HEK293 (cell line): ENCODE results near the gene CCDC146.

Experiments used
- CTCF ChIA-PET: fragments of 350-600 bp; formaldehyde crosslinking; extraction: SDS; loops from one replicate; lab custom pipeline; 2021; ENCODE audit warnings: antibody characterized with exemption; lab: Yijun Ruan, JAX
- POLR2A ChIA-PET: fragments of 300-600 bp; formaldehyde crosslinking; extraction: SDS; loops from one replicate; lab custom pipeline; 2020; ENCODE audit warnings: antibody characterized with exemption, inconsistent platforms; lab: Yijun Ruan, JAX
- H3K27ac ChIP-seq: fragments of 200-500 bp; sonication (Bioruptor generic); 2 replicates; pipeline ENCODE4 v1.5.1; 2014; ENCODE audit warnings: low read depth, low read length, control low read depth, inconsistent platforms; ENCODE audit errors: extremely low read depth
- H3K36me3 ChIP-seq, 2 experiments: fragments of 200-500 bp in 1 of 2; sonication (Bioruptor generic) in 1 of 2; 1 replicate in 1 of 2; 2 replicates in 1 of 2; pipeline ENCODE4 v1.5.1; 2014 to 2017; ENCODE audit warnings: inconsistent platforms in 2 of 2, low read length in 2 of 2; ENCODE audit not compliant: control insufficient read depth in 2 of 2, insufficient read depth in 1 of 2
- H3K4me1 ChIP-seq: fragments of 200-500 bp; sonication (Bioruptor generic); 2 replicates; pipeline ENCODE4 v1.5.1; 2014; ENCODE audit warnings: mild to moderate bottlenecking, low read length, inconsistent platforms; ENCODE audit not compliant: control insufficient read depth, insufficient read depth
- H3K4me3 ChIP-seq: 2 replicates; pipeline ENCODE4 v1.5.1; 2011; ENCODE audit warnings: low read depth, mild to moderate bottlenecking, control low read depth, low read length, moderate library complexity
- H3K9me3 ChIP-seq: fragments of 200-500 bp; sonication (Bioruptor generic); 2 replicates; pipeline ENCODE4 v1.5.1; 2014; ENCODE audit warnings: low read depth, low read length, inconsistent platforms; ENCODE audit not compliant: control insufficient read depth, insufficient read depth
- ATF2 ChIP-seq: fragments of 450-650 bp; formaldehyde crosslinking; IDR thresholded peaks from 2 replicates; pipeline ENCODE4 v1.5.1; 2016; ENCODE audit warnings: missing biosample characterization, missing genetic modification characterization, low read depth
- IKZF3 ChIP-seq: fragments of 450-650 bp; IDR thresholded peaks from 2 replicates; pipeline ENCODE4 v1.5.0; 2018; ENCODE audit warnings: missing biosample characterization, mild to moderate bottlenecking, missing genetic modification characterization, moderate library complexity
- KLF7 ChIP-seq: fragments of 450-650 bp; formaldehyde crosslinking; IDR thresholded peaks from 2 replicates; pipeline ENCODE4 v1.5.1; 2016; ENCODE audit warnings: missing biosample characterization, missing genetic modification characterization, borderline replicate concordance
- MYNN ChIP-seq: fragments of 450-650 bp; formaldehyde crosslinking; IDR thresholded peaks from 2 replicates; pipeline ENCODE4 v1.5.1; 2016; ENCODE audit warnings: missing biosample characterization, missing genetic modification characterization, borderline replicate concordance
- OVOL3 ChIP-seq: fragments of 450-650 bp; formaldehyde crosslinking; IDR thresholded peaks from 2 replicates; pipeline ENCODE4 v1.5.1; 2016; ENCODE audit warnings: missing biosample characterization, missing genetic modification characterization
- WT1 ChIP-seq: fragments of 450-650 bp; formaldehyde crosslinking; IDR thresholded peaks from 2 replicates; pipeline ENCODE4 v1.5.1; 2016; ENCODE audit warnings: missing biosample characterization, missing genetic modification characterization
- ZBTB7A ChIP-seq: fragments of 450-650 bp; formaldehyde crosslinking; IDR thresholded peaks from 2 replicates; pipeline ENCODE4 v1.5.1; 2016; ENCODE audit warnings: low read depth, missing biosample characterization, missing genetic modification characterization
- ZFP69B ChIP-seq: fragments of 450-650 bp; formaldehyde crosslinking; IDR thresholded peaks from 2 replicates; pipeline ENCODE4 v1.5.1; 2016; ENCODE audit warnings: missing biosample characterization, missing genetic modification characterization
- ZNF175 ChIP-seq: fragments of 450-650 bp; formaldehyde crosslinking; IDR thresholded peaks from 2 replicates; pipeline ENCODE4 v1.5.1; 2016; ENCODE audit warnings: missing biosample characterization, missing genetic modification characterization
- ZNF18 ChIP-seq: fragments of 450-650 bp; formaldehyde crosslinking; IDR thresholded peaks from 2 replicates; pipeline ENCODE4 v1.5.1; 2016; ENCODE audit warnings: missing biosample characterization, missing genetic modification characterization
- ZNF248 ChIP-seq: fragments of 450-650 bp; formaldehyde crosslinking; IDR thresholded peaks from 2 replicates; pipeline ENCODE4 v1.5.1; 2017; ENCODE audit warnings: missing biosample characterization, missing genetic modification characterization
- ZNF266 ChIP-seq: fragments of 450-650 bp; formaldehyde crosslinking; IDR thresholded peaks from 2 replicates; pipeline ENCODE4 v1.5.1; 2016; ENCODE audit warnings: missing biosample characterization, missing genetic modification characterization, low read depth
- ZNF311 ChIP-seq: fragments of 450-650 bp; formaldehyde crosslinking; IDR thresholded peaks from 2 replicates; pipeline ENCODE4 v1.5.1; 2017; ENCODE audit warnings: missing biosample characterization, missing genetic modification characterization, borderline replicate concordance
- ZNF416 ChIP-seq: fragments of 450-650 bp; formaldehyde crosslinking; IDR thresholded peaks from 2 replicates; pipeline ENCODE4 v1.5.1; 2016; ENCODE audit warnings: missing biosample characterization, missing genetic modification characterization
- ZNF518A ChIP-seq: fragments of 450-650 bp; formaldehyde crosslinking; conservative IDR thresholded peaks from 2 replicates; pipeline ENCODE4 v1.5.1; 2016; ENCODE audit warnings: low read depth, missing biosample characterization, missing genetic modification characterization
- ZNF639 ChIP-seq: fragments of 450-650 bp; formaldehyde crosslinking; IDR thresholded peaks from 2 replicates; pipeline ENCODE4 v1.5.1; 2016; ENCODE audit warnings: missing biosample characterization, missing genetic modification characterization
- ZNF776 ChIP-seq: fragments of 450-650 bp; formaldehyde crosslinking; IDR thresholded peaks from 2 replicates; pipeline ENCODE4 v1.5.0; 2017; ENCODE audit warnings: missing biosample characterization, missing genetic modification characterization, borderline replicate concordance
- ZNF785 ChIP-seq: fragments of 450-650 bp; formaldehyde crosslinking; IDR thresholded peaks from 2 replicates; pipeline ENCODE4 v1.5.1; 2016; ENCODE audit warnings: missing biosample characterization, missing genetic modification characterization
- ZNF791 ChIP-seq: fragments of 450-650 bp; formaldehyde crosslinking; IDR thresholded peaks from 2 replicates; pipeline ENCODE4 v1.5.1; 2016; ENCODE audit warnings: missing biosample characterization, missing genetic modification characterization
- ZNF830 ChIP-seq: fragments of 450-650 bp; IDR thresholded peaks from 2 replicates; pipeline ENCODE4 v1.5.0; 2018; ENCODE audit warnings: missing biosample characterization, missing genetic modification characterization, low read depth, mild to moderate bottlenecking, moderate library complexity
- ZSCAN23 ChIP-seq: fragments of 450-650 bp; formaldehyde crosslinking; IDR thresholded peaks from 2 replicates; pipeline ENCODE4 v1.5.1; 2016; ENCODE audit warnings: missing biosample characterization, missing genetic modification characterization
- ZSCAN4 ChIP-seq: fragments of 450-650 bp; formaldehyde crosslinking; IDR thresholded peaks from 2 replicates; pipeline ENCODE4 v1.5.1; 2017; ENCODE audit warnings: missing biosample characterization, missing genetic modification characterization

The CCDC146 gene

GRCh38 chr7:77269360-77270093 lies 147.1 kb downstream of the CCDC146 start:
- H3K4me3 ChIP-seq = no peak overlapping the region
- H3K9me3 ChIP-seq = no peaks in the 10 kb centered on the region
- no peak overlapping the region for H3K27ac ChIP-seq
- POLR2A ChIA-PET = no interaction called here
- no peaks in the 10 kb centered on the region for H3K4me1 ChIP-seq
- H3K36me3 ChIP-seq = no peaks in the 10 kb centered on the region
- CTCF ChIA-PET = interaction anchor here (0.9 to 1.7 kb wide), 3 partner anchors 23 to 66 kb away, joined by 3 to 9 read pairs (median 5); no protein-coding TSS in a partner anchor
- TF ChIP-seq ZNF639 (tag by site-specific recombination) = no peak
- TF ChIP-seq IKZF3 (tag by site-specific recombination) = no peak
- TF ChIP-seq ZSCAN4 (tag by site-specific recombination) = no peak
- TF ChIP-seq ZNF785 (tag by site-specific recombination) = no peak
- no peak for TF ChIP-seq WT1
- TF ChIP-seq ZNF18 (tag by site-specific recombination) = no peak
- no peak for TF ChIP-seq MYNN (tag by site-specific recombination)
- TF ChIP-seq, all 188 proteins: peak for 0

GRCh38 chr7:77270094-77270480 lies 147.7 kb downstream of the CCDC146 start:
- no peaks in the 10 kb centered on the region for H3K9me3 ChIP-seq
- ChIA-PET POLR2A (no interaction called here), CTCF (interaction anchor here (0.9 to 1.7 kb wide), 3 partner anchors 23 to 66 kb away, joined by 3 to 9 read pairs (median 5); no protein-coding TSS in a partner anchor)
- no peak for TF ChIP-seq ZNF518A (tag by site-specific recombination)
- no peak for TF ChIP-seq ZNF791 (tag by site-specific recombination)
- no peak for TF ChIP-seq OVOL3 (tag by site-specific recombination)
- no peak for TF ChIP-seq ZNF830
- TF ChIP-seq ZNF266 = no peak
- TF ChIP-seq ZNF776 (tag by site-specific recombination) = no peak
- TF ChIP-seq ZSCAN23 (tag by site-specific recombination) = no peak
- TF ChIP-seq ZBTB7A = no peak
- no peak for TF ChIP-seq ZNF416 (tag by site-specific recombination)
- TF ChIP-seq ZNF311 (tag by site-specific recombination) = no peak
- no peak for TF ChIP-seq ATF2
- no peak for TF ChIP-seq ZFP69B
- TF ChIP-seq KLF7 = no peak
- no peak for TF ChIP-seq ZNF175 (tag by site-specific recombination)
- no peak for TF ChIP-seq ZNF248 (tag by site-specific recombination)
- no peak for TF ChIP-seq ZNF785 (tag by site-specific recombination)
- H3K4me1 ChIP-seq = no peaks in the 10 kb centered on the region
- no peak overlapping the region for H3K4me3 ChIP-seq
- no peaks in the 10 kb centered on the region for H3K36me3 ChIP-seq
- no peak overlapping the region for H3K27ac ChIP-seq
